Ovary (tissue), 3 donors: Measurements from ENCODE around the gene INTS6.

Experiments used
- CTCF ChIP-seq, 3 donors: fragments of 450-650 bp in 2 of 3; fragments of 200-600 bp in 1 of 3; IDR thresholded peaks; one replicate each; pipeline versions ENCODE4 v1.5.1 to v1.8.0; 2016 to 2022; ENCODE audit warnings: antibody characterized with exemption in 3 of 3, mild to moderate bottlenecking in 1 of 3
- EP300 ChIP-seq: sonication (generic); formaldehyde crosslinking; IDR thresholded peaks from one replicate; pipeline ENCODE4 v1.6.1; 2017; ENCODE audit warnings: antibody characterized with exemption
- POLR2A ChIP-seq: fragments of 450-650 bp; IDR thresholded peaks from one replicate; pipeline ENCODE4 v1.6.1; 2017; ENCODE audit warnings: antibody characterized with exemption, mild to moderate bottlenecking, moderate library complexity
- donor health status: DM: no; HTN: no; CAD: no.

DNA sequence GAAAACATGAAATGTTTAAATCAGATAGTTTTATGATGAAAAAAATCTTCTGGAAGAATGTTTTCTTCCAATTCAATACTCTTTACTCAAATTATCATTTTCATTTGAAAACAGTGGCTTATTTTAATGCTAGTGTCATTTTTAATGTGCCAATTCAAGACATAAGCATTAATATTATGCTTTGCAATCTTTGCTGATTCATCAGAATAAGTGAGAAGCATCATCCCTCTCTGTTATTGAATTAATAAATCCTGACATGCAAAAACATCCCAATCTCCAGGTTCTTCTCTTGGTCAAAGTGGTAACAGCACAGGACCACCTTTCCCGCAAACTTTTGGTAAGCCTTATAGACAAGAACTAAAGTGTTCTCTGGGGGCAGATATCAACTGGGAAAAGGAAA is 3.8 kb downstream of the INTS6 start:
- TF ChIP-seq POLR2A (no peak), CTCF (IDR thresholded peaks at IDR 0.05) (no peak), EP300 (no peak)
